Measurements from ENCODE around the gene ZNF536.

ZNF536 gene

DNA sequence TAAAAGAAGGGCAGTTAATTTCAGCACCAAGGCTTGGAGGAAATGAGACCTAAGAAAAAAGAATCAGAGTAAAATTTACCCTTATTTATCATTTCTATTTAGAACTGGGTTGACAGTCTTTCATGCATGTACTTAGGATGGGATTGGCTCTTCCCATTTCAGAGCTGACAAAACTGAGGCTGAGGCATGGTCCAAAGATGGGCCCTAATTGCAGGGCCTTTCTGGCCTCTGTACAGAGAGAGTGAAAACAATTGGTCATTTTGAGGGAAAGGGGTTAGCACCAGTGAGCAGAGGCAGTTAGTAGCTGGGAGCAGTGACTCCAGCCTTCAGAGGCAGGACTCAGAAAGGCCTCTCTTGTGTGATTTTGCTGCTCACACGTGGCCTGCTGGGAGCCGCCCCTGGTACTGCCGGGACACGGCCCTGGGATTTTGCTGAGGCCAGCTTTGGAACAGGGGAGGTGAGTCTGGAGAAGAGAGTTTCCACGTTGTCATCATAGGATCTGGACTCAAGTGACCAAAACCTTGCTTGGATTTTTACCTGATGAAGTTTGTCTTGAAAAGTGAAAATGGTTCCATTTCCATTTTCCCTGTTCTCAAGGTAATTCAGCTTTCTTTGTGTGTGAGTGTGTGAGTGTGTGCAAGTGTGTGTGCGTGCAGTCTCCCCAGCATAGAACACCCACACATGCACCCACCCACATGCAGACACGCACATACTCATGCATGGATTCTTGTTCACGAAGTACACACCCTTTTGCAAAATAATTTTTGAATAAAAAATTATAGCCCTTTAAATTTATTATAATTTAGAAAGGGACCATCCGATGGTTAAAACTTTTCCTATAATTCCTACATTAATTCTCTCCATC is at the start of gene ZNF536:
ZNF536 (plus strand) TSS at position 425 of the 865 bp plus-strand sequence. CDS start 71,179 bp downstream, outside the sequence.
- H3K4me3 ChIP-seq (ENCODE audit: low read depth, low read length): no peak within 1 kb of the TSS

DNA sequence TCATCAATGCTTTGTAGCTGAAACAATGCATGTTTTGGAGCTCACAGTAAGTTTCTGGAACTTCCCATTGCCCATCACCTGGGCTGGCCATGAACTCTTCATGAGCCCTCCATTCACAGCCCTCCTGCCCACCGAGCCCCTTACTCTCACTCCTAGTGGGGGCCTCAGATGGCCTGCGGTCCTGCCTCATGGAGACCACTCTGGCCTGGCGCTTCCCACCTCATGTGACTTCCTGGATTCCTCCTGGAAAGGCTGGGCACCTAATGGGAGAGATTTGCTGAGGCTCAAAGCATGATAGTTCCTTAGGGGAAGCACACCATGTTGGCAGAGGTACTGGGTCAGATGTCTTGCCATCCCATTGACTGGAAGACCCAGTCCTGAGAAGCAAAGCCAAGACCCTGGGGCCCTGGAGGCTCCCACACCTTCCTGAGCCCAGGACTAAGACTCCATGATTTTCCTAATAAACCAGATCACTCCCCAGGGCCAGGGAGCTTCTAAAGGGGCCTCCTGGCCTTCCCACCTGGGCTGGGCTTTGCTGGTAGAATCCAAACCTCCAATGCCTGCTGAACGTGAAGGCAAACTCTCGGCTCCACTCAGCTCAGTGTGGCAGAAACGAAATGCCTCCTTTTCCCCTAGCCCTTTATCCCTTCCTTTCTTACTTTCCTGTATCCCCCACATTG is 49.4 kb upstream of the ZNF536 start:
- no peak overlapping the region for H3K4me3 ChIP-seq (ENCODE audit: low read depth, low read length)

DNA sequence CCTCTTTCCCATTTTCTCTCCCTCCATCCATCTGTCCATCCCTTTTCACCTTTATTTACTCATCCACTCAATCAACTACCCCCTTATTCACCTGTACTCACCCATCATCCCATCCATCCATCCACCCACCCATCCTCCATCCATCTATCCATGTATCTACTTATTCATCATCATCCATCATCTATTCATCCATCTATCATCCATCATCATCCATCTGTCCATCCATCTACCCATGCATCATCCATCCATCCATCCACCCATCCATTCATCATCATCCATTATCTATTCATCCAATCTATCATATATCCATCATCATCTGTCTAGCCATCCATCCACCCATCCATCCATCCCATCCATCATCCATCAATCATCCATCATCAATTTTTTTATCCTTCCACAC is 48.3 kb upstream of the ZNF536 start:
- H3K4me3 ChIP-seq (ENCODE audit: low read depth, low read length): no peak overlapping the region

DNA sequence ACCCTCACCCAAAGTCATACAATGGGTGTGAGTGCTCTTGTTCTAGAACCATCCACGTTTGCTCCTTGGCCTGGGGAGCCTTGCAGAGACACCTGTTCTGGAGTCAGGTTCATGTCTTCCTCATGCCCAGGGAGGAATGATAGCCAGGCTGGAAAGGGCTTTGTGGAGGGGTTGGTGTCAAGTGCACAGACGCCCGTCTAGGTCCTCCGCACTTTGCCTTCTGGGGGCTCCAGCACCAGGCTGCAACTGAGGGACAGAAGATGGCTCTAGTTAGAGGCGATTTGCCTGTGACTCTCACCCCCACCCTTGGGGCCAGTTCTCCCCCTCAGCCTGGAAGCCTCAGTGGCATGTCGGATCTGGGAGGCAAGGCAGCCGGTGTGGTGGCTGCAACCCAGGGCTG is 47.2 kb upstream of the ZNF536 start:
- no peak overlapping the region for H3K4me3 ChIP-seq (ENCODE audit: low read depth, low read length)

DNA sequence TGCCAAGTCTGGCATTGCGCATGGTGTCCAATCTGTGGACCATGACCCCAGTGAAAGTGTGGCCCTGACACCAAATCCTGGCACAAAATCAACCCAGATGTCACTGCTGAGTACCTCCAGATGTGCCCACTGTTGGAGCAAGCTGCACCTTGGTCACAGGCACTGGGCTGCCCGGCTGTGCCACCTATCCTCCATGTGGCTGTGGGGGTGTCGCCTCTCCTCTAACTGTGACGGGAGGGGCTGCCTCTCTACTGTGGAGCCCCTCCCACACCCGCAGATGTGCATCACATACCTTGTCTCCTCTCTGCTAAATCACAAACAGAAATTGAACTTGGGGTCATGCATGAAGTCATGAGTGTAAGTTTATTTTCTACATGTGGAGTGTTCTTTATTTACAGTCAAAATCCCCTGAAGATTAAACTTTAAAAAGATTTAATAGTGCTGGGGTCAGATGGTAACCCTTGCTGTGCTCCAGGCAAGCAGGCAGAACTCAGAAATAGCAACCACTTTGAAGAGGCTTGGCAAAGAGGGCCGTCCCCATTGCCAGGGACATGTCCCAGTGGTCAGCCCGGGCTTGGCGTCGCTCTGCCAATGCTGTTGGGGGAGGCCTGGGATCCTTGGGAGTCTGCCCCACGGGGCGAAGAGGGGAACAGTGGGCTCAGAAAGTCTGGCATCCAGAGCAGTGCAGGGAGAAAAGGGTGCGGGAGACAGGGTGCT is 46.4 kb upstream of the ZNF536 start:
- H3K4me3 ChIP-seq (ENCODE audit: low read depth, low read length): no peak overlapping the region

DNA sequence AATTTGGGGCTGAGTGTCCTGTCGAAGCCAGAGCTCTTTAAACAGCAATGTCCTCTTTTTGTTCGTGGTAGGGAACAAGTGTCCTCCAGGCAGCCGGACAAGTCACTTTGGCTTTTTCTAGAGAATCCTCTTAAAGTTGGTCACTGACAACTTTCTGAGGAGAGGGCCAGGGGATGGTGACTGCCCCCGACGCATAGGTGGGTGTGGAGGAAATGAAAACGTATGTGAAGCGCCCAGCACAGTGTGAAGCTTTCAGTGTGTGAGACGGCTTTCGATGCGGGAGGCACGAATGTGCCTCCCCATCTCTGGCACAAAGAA is 45.8 kb upstream of the ZNF536 start:
- no peak overlapping the region for H3K4me3 ChIP-seq (ENCODE audit: low read depth, low read length)

DNA sequence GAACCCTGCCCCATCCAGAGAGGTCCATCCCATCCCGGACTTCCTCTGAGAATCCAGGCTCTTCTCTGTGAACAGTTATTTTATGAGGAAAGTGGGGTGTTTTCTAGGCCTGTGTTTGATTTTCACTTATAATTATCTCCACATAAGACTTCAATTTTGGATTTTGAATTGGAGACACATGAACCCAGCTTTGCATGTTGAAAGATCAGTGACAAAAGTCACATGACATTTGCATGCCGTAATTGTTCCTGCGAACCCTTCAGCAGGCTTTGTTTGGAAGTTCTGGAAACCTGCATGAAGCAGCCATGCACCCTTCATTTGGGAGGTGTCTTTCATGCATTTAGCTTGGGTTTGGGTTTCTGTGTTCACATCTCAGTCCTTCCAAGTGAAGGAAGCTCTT is 44.9 kb upstream of the ZNF536 start:
- H3K4me3 ChIP-seq (ENCODE audit: low read depth, low read length): no peak overlapping the region

DNA sequence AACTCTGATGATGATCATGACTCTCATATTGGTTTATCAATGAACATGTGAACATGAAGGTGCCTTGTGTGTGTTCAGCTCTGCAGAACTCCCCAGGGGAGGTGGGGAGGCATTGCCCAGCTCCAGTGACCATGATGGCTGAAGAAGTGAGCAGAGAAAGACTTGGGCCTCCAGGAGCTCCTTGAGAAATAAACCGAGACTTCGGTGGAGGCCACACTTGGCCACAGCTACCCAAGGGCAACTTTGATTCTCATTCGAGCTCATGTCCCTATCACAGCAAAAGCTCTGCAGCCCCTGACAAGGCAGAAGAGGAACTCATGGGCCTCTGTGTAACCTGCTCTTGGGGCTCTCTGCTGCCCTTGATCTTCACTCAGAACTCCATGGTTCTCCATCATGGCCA is 44.1 kb upstream of the ZNF536 start:
- H3K4me3 ChIP-seq (ENCODE audit: low read depth, low read length): no peak overlapping the region

DNA sequence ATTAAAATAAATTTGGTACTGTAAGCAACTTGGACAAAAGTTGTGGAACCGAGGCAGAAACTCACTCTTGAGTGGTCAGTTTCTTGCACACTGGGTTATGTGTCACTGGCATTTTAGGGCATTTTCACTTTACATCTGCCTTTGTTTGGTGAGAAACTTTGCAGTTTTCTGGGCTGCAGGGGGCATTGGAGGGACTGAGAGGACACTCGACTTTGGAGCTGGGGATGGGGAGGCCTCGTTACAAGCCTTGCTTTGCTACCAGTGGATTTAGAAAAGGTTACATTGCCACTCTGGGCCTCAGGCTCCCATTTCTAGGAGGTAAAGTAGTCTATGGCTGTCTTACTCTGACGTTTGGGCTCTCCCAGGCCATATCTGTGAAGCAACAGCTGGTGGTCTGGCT is 41.9 kb upstream of the ZNF536 start:
- H3K4me3 ChIP-seq (ENCODE audit: low read depth, low read length): no peak overlapping the region

DNA sequence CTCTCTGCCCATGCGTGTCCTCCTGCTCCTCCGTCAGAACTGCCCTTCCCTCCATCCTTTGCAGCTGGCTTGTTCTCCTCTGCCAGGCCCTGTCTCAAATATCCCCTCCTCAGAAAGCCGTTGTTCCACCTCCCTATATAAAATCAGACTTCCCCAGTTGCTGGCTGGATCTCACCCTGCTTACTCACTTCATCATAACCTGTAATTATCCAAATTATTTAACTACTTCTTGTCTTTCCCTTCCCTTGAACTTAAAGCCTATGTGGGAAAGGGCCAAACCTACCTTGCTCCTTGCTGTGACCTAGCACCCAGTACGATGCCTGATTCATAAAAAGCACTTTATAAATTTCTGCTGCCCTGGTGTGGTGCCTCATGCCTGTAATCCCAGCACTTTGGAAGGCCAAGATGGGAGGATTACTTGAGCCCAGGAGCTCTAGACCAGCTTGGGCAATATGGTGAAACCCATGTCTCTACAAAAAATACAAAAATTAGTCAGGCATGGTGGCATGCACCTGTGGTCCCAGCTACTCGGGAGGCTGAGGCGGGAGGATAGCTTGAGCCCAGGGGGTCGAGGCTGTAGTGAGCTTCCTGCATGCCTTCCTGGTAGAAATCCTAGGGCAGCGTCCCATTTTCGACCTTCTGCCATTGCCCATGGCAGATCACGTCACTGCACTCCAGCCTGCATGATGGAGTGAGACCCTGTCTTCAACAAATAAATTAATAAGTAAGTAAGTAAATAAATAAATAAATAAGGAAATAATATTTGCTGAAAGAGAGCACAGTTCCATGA is 39.5 kb upstream of the ZNF536 start:
- no peak overlapping the region for H3K4me3 ChIP-seq (ENCODE audit: low read depth, low read length)

DNA sequence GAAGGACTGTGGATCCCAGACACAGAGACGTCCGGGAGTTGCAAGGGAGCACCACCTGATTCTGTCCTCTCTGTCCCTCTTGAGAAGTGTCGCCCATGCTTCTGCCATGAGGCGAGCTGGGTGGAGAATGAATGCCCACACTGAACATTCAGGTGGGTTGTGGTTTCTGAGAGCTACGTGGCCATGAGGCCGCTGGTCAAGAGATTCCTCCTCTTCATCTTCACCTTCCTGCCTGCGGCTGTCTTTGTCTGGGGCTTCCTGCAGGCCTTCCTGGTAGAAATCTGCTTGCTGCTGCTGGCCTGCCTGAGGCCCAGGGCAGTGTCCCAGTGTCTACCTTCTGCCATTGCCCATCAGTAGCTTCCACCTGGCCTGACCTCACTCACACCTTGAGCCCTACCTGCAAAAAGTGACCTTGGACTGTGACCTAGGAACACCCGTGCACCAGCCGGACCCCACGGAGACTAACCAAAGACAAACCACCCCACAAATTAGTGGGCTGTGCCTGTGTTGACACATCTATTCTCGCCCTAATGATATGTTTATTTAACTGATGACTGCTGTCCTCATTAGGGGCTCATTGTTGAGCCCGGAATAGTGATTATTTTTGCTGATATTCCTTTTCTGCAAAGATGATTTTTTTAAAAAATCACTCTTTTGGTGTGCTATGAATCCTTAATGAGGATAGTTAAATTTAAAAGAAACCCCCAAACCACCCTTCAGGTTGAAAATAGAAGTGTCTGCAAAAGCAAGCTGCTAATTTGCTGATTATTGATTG is 38.7 kb upstream of the ZNF536 start:
- no peak overlapping the region for H3K4me3 ChIP-seq (ENCODE audit: low read depth, low read length)

DNA sequence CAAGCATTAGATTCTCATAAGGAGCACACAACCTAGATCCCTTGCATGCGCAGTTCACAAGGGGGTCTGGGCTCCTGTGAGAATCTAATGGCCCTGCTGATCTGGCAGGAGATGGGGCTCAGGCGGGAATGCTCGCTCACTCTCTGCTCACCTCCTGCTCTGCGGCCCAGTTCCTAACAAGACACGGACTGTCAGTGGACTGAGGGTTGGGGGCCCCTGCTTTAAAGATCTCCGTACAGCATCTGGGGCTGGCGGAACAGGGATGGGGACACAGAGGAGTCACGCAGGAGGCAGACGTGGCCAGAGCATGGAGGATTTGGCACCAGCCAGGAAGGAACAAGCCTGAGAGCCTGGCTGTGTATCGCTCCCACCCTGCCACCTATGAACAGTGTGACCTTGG is 37.3 kb upstream of the ZNF536 start:
- H3K4me3 ChIP-seq (ENCODE audit: low read depth, low read length): no peak overlapping the region

DNA sequence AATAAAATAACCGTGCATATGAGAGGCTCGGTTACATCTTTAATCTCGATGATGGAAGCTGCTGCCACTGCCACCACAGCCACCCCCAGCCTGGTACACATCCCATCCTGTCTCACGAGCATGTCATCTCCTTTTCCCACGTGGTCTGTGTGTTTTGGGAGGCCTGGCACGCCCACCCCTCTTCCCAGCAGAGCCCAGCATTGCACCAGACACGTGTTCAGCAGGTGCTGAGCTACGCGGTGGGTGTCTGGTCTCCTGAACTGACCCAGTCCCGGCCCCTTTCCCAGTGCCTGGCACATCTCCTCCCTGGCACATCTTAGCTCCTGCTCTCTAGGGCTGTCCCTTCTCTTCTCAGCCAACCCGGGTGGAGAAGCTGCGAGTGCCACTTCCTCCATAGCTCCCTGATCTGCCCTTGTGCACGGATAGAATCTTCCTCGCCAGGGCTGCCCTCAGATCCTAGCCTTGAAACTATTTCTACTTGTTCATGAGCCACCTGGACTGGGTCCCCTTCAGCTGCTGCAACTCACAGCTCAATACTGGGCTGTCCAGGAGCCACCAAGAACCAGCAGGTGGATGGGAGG is 36.8 kb upstream of the ZNF536 start:
- H3K4me3 ChIP-seq (ENCODE audit: low read depth, low read length): no peak overlapping the region

DNA sequence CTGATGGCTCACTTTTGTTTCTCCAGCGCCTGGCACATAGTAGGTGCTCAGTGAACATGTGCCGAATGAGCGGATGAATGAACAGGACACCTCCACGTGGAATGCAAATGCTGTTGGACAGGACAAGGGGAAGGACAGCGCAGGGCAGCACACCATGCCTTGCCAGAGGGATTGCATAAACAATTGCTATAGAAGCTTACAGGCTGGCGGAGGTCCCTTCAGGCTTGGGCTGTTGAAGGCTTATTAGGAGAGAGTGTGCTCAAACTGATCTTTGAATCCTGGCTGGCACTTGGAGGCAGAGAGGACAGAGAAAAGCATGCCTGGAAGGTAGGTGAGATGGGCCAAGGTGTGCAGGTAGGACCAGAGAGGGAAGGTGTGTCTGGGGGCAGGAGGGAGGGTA is 35.9 kb upstream of the ZNF536 start:
- no peak overlapping the region for H3K4me3 ChIP-seq (ENCODE audit: low read depth, low read length)

DNA sequence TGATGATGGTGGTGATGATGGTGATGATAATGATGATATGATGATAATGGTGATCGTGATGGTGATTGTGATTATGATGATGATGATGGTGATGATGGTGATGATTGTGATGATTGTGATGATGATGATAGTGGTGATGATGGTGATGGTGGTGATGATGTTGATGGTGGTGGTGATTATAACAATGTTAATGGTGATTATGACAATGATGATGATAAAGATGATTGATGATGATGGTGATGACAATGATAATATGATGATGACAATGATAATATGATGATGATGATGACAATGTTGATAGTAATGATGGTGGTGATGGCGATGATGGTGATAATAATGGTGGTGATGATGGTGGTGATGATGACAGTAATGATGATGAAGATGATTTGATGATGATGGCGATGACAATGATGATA is 34.1 kb upstream of the ZNF536 start:
- no peak overlapping the region for H3K4me3 ChIP-seq (ENCODE audit: low read depth, low read length)

DNA sequence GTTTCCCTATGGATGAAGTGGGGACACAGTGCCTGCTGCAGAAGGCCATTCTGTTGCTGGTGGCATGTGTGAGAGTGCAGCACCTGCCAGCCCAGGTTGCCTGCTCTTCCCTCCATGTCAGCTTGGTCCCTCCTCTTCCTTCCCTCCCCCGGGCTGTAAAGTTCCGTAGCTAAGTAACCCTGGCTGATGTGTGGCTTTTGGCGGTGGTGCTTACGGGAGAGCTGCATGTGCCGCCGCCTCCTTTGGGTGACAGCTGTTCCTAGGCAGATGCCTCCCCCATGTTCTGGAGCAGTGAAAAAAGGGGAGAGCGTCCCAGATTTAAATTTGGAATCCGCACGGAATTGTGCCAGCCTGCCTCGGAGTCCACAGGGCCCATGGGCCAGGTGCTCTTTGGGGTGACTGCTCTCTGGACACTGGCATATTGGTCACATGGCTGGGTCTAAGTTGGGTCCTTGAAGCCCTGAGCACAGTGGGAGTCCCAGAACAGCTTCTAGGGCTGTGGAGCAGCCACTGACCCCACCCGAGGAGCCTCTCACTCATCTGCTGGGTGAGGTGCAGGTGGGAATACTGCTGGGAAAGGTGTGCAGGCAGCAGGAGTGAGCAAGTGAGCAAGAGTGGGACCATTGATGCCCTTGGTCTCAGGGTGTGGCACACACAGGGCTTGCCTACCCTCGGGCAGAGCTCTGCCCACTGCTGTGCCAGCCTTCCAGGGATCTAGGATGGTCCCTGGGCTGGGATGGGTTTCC is 33.1 kb upstream of the ZNF536 start:
- no peak overlapping the region for H3K4me3 ChIP-seq (ENCODE audit: low read depth, low read length)

DNA sequence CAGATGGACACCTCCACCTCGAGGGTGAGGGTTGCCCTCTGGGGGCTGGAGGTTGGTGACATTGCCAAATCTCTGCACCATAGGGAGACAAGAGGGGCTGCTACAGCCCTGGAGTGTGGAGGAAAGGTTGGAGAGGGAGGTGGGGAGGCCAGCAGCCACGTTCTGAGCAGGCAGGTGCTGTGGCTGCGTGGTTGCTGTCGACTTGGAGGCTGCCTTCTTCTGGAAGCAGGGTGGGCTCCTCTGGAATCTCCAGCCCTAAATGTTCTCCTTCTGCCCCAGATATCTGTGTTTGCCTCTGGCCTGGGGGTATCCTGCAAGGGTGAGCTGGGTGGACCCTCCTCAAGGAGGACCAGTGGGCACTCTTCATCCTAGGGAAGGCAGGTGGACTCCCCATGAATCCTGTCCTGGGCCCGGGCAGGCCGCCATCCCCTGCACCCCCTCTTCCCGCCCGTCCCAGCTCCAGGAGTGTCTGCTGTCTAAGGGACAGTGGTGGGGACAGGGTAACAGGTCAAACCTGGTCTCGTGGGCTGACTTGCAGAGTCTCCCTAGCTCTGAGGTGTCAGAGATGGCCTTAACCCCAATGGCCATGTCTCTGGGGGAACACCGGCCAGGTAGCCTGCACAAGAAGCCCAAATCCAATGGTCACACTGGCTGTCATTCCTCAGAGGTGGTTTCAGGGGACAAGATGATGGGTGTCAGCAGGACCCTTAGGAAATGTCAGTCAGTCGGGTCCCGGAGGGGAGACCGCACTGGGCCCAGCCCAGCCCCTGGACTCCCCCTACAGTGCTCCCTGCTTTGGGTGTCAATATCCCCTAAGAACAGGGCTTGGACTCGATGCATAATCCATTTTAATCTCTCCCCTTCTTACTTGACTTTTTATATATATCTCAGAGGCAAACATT is 32.3 kb upstream of the ZNF536 start:
- no peak overlapping the region for H3K4me3 ChIP-seq (ENCODE audit: low read depth, low read length)

Measured in iPS-11a (cell line).